ENCODE data around the gene PLSCR3. TPM values are rescaled to one million over a fixed set of nuclear protein-coding genes. Genes with fewer than 3 reads are reported as not detected.

The PLSCR3 gene
- total and polyA plus RNA-seq, 2 donors (not counting 1 experiment from before 2014, with no cell fraction given): 25.4 to 39.1 TPM

GRCh38 chr17:7437950-7438614 lies 43.8 kb upstream of the PLSCR3 start:
- H2AFZ ChIP-seq (ENCODE audit: low read length): no peak overlapping the region
- no peak overlapping the region for H3K27ac ChIP-seq (ENCODE audit: insufficient read depth, low read length)
- H3K4me1 ChIP-seq (ENCODE audit: control insufficient read depth, extremely low read depth, insufficient read depth, low read length): peaks cover 13% of the 10 kb centered on the region
- no peaks in the 10 kb centered on the region for H3K9me3 ChIP-seq (ENCODE audit: control insufficient read depth, insufficient read depth, low read depth, low read length)
- TF ChIP-seq EZH2 (IDR thresholded peaks at IDR 0.05; ENCODE audit: low read length, missing control alignments): peak; percentile 60
- TF ChIP-seq CTCF (conservative IDR thresholded peaks at IDR 0.05 in 1 of 2, IDR thresholded peaks at IDR 0.05 in 1 of 2; ENCODE audit: low read depth in 1 of 2, low read length in 2 of 2): no peak
- no peaks in the 10 kb centered on the region for H4K20me1 ChIP-seq (ENCODE audit: control insufficient read depth, extremely low read depth, insufficient read depth, low read length)
- peak overlapping the region in 1 of 4 experiments; percentile 42 for H3K4me3 ChIP-seq (replicated peaks in 1 of 4; ENCODE audit: control extremely low read depth in 1 of 4, insufficient read depth in 1 of 4, low read depth in 3 of 4, low read length in 4 of 4)
- no peaks in the 10 kb centered on the region for H3K79me2 ChIP-seq (ENCODE audit: control insufficient read depth, insufficient read depth, low read length)
- no peaks in the 10 kb centered on the region for H3K36me3 ChIP-seq (ENCODE audit: control insufficient read depth, insufficient read depth, low read length)
- no peak for DNase-seq (ENCODE audit: low read depth in 2 of 2)
- no peak overlapping the region for H3K9ac ChIP-seq (ENCODE audit: insufficient read depth, low read length)
- peak overlapping the region; percentile 9 for H3K4me2 ChIP-seq (ENCODE audit: extremely low read depth, insufficient read depth, low read length)
- peaks cover 25% of the 10 kb centered on the region for H3K27me3 ChIP-seq (ENCODE audit: control insufficient read depth, insufficient read depth, low read length)

GRCh38 chr17:7437369-7437863 lies 43.1 kb upstream of the PLSCR3 start:
- Histone ChIP-seq H3K4me3 (replicated peaks in 1 of 4; ENCODE audit: control extremely low read depth in 1 of 4, insufficient read depth in 1 of 4, low read depth in 3 of 4, low read length in 4 of 4) (peak overlapping the region in 1 of 4 experiments; percentile 42), H4K20me1 (ENCODE audit: control insufficient read depth, extremely low read depth, insufficient read depth, low read length) (no peaks in the 10 kb centered on the region), H3K27me3 (ENCODE audit: control insufficient read depth, insufficient read depth, low read length) (peaks cover 25% of the 10 kb centered on the region), H3K4me1 (ENCODE audit: control insufficient read depth, extremely low read depth, insufficient read depth, low read length) (peaks cover 13% of the 10 kb centered on the region), H3K36me3 (ENCODE audit: control insufficient read depth, insufficient read depth, low read length) (no peaks in the 10 kb centered on the region), H3K9ac (ENCODE audit: insufficient read depth, low read length) (no peak overlapping the region), H3K4me2 (ENCODE audit: extremely low read depth, insufficient read depth, low read length) (peak overlapping the region; percentile 75), H3K79me2 (ENCODE audit: control insufficient read depth, insufficient read depth, low read length) (no peaks in the 10 kb centered on the region), H3K27ac (ENCODE audit: insufficient read depth, low read length) (no peak overlapping the region), H3K9me3 (ENCODE audit: control insufficient read depth, insufficient read depth, low read depth, low read length) (no peaks in the 10 kb centered on the region), H2AFZ (ENCODE audit: low read length) (no peak overlapping the region)
- TF ChIP-seq CTCF (conservative IDR thresholded peaks at IDR 0.05 in 1 of 2, IDR thresholded peaks at IDR 0.05 in 1 of 2; ENCODE audit: low read depth in 1 of 2, low read length in 2 of 2): no peak
- TF ChIP-seq EZH2 (IDR thresholded peaks at IDR 0.05; ENCODE audit: low read length, missing control alignments): no peak
- DNase-seq (ENCODE audit: low read depth in 2 of 2): no peak

- Histone ChIP-seq H3K27me3 (ENCODE audit: control insufficient read depth, insufficient read depth, low read length) (peaks cover 25% of the 10 kb centered on the region), H3K4me2 (ENCODE audit: extremely low read depth, insufficient read depth, low read length) (peak overlapping the region; percentile 75), H3K4me3 (replicated peaks in 1 of 4; ENCODE audit: control extremely low read depth in 1 of 4, insufficient read depth in 1 of 4, low read depth in 3 of 4, low read length in 4 of 4) (peak overlapping the region in 2 of 4 experiments; percentile 17 to 42), H3K36me3 (ENCODE audit: control insufficient read depth, insufficient read depth, low read length) (no peaks in the 10 kb centered on the region), H4K20me1 (ENCODE audit: control insufficient read depth, extremely low read depth, insufficient read depth, low read length) (no peaks in the 10 kb centered on the region), H3K79me2 (ENCODE audit: control insufficient read depth, insufficient read depth, low read length) (no peaks in the 10 kb centered on the region), H3K9ac (ENCODE audit: insufficient read depth, low read length) (no peak overlapping the region), H3K9me3 (ENCODE audit: control insufficient read depth, insufficient read depth, low read depth, low read length) (no peaks in the 10 kb centered on the region), H3K27ac (ENCODE audit: insufficient read depth, low read length) (no peak overlapping the region), H3K4me1 (ENCODE audit: control insufficient read depth, extremely low read depth, insufficient read depth, low read length) (peaks cover 13% of the 10 kb centered on the region), H2AFZ (ENCODE audit: low read length) (peak overlapping the region; percentile 23)
- no peak for TF ChIP-seq EZH2 (IDR thresholded peaks at IDR 0.05; ENCODE audit: low read length, missing control alignments)
- TF ChIP-seq CTCF (conservative IDR thresholded peaks at IDR 0.05 in 1 of 2, IDR thresholded peaks at IDR 0.05 in 1 of 2; ENCODE audit: low read depth in 1 of 2, low read length in 2 of 2): peak; percentile 35 to 72
- peak; percentile 71 to 72 for DNase-seq (ENCODE audit: low read depth in 2 of 2)
Observed at GRCh38 chr17:7436556-7437368, 42.4 kb upstream of the PLSCR3 start.
